OCI-LY3 (cell line): Measurements from ENCODE around the gene ARSG.
"Not testable (repeated sequence)": the region's sequence is repeated elsewhere in the genome, so short reads cannot be mapped to it uniquely, and the experiment has no call there.

Experiments used
- H2AFZ ChIP-seq: fragments of 200-600, 300-600 bp; shearing (Covaris generic); 2 replicates; pipeline ENCODE4 v1.6.0; 2014; ENCODE audit warnings: antibody characterized with exemption, low read depth, low read length
- H3K27ac ChIP-seq: fragments of 200-600, 300-600 bp; sonication (generic); 2 replicates; pipeline ENCODE4 v1.5.1; 2014; ENCODE audit warnings: mild to moderate bottlenecking, low read length, moderate library complexity, mixed read lengths
- H3K27me3 ChIP-seq: fragments of 200-600, 300-600 bp; sonication (generic); 2 replicates; pipeline ENCODE4 v1.6.1; 2014; ENCODE audit warnings: low read depth, low read length, mixed read lengths
- H3K36me3 ChIP-seq: fragments of 200-600, 300-600 bp; sonication (generic); replicated peaks from 2 replicates; pipeline ENCODE3; 2014; ENCODE audit warnings: low read depth, low read length, mixed read lengths
- H3K4me1 ChIP-seq: fragments of 300-600, 200-600 bp; sonication (generic); 2 replicates; pipeline ENCODE4 v1.6.1; 2014; ENCODE audit warnings: low read length, mixed read lengths
- H3K4me2 ChIP-seq: fragments of 200-600, 300-600 bp; sonication (generic); 2 replicates; pipeline ENCODE4 v1.6.1; 2014; ENCODE audit warnings: low read length, mixed read lengths
- H3K4me3 ChIP-seq: fragments of 300-600, 200-600 bp; sonication (generic); 2 replicates; pipeline ENCODE4 v1.5.1; 2014; ENCODE audit warnings: antibody characterized with exemption, mild to moderate bottlenecking, low read length, moderate library complexity
- H3K79me2 ChIP-seq: fragments of 300-600, 200-600 bp; shearing (Covaris generic); 2 replicates; pipeline ENCODE4 v1.6.1; 2014; ENCODE audit warnings: mild to moderate bottlenecking, low read length, mixed read lengths
- H3K9ac ChIP-seq: fragments of 300-600, 200-600 bp; shearing (Covaris generic); 2 replicates; pipeline ENCODE4 v1.6.0; 2014; ENCODE audit warnings: mild to moderate bottlenecking, low read length, moderate library complexity
- H3K9me3 ChIP-seq: fragments of 200-600, 300-600 bp; shearing (Covaris generic); 2 replicates; pipeline ENCODE4 v1.6.1; 2014; ENCODE audit warnings: low read length, mixed read lengths; ENCODE audit not compliant: insufficient read depth
- H4K20me1 ChIP-seq: fragments of 200-600, 300-600 bp; sonication (generic); 2 replicates; pipeline ENCODE4 v1.6.1; 2016; ENCODE audit warnings: low read length, mixed read lengths; ENCODE audit not compliant: insufficient read depth
- EZH2phosphoT487 ChIP-seq: fragments of 200-600 bp; shearing (Covaris generic); IDR thresholded peaks from 2 replicates; pipeline ENCODE4 v1.6.1; 2018; ENCODE audit warnings: antibody characterized with exemption, mixed run types, low read depth
- TF ChIP-seq, protein P1 (sequence below): fragments of 200-600, 300-600 bp; sonication (generic); IDR thresholded peaks from 2 replicates; pipeline ENCODE4 v1.5.1; 2014; ENCODE audit warnings: antibody characterized with exemption, low read length, low read depth

ARSG gene

GRCh38 chr17:68248199-68248825, 43.0 kb upstream of the ARSG start:
- no peaks in the 10 kb centered on the region for H3K27me3 ChIP-seq
- peaks cover 10% of the 10 kb centered on the region for H3K36me3 ChIP-seq
- peak overlapping the region; percentile 97 for H3K4me3 ChIP-seq
- peaks cover 16% of the 10 kb centered on the region for H3K4me1 ChIP-seq
- peaks cover 24% of the 10 kb centered on the region for H3K79me2 ChIP-seq
- TF ChIP-seq, protein P1, sequence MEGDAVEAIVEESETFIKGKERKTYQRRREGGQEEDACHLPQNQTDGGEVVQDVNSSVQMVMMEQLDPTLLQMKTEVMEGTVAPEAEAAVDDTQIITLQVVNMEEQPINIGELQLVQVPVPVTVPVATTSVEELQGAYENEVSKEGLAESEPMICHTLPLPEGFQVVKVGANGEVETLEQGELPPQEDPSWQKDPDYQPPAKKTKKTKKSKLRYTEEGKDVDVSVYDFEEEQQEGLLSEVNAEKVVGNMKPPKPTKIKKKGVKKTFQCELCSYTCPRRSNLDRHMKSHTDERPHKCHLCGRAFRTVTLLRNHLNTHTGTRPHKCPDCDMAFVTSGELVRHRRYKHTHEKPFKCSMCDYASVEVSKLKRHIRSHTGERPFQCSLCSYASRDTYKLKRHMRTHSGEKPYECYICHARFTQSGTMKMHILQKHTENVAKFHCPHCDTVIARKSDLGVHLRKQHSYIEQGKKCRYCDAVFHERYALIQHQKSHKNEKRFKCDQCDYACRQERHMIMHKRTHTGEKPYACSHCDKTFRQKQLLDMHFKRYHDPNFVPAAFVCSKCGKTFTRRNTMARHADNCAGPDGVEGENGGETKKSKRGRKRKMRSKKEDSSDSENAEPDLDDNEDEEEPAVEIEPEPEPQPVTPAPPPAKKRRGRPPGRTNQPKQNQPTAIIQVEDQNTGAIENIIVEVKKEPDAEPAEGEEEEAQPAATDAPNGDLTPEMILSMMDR = no peak
- no peak for TF ChIP-seq EZH2phosphoT487
- peak overlapping the region; percentile 68 for H3K27ac ChIP-seq
- H3K9ac ChIP-seq = peak overlapping the region; percentile 90
- H4K20me1 ChIP-seq = no peaks in the 10 kb centered on the region
- H3K4me2 ChIP-seq = peak overlapping the region; percentile 99
- H2AFZ ChIP-seq = no peak overlapping the region; the same call in 1 of the 2 replicates
- no peaks in the 10 kb centered on the region for H3K9me3 ChIP-seq

DNA sequence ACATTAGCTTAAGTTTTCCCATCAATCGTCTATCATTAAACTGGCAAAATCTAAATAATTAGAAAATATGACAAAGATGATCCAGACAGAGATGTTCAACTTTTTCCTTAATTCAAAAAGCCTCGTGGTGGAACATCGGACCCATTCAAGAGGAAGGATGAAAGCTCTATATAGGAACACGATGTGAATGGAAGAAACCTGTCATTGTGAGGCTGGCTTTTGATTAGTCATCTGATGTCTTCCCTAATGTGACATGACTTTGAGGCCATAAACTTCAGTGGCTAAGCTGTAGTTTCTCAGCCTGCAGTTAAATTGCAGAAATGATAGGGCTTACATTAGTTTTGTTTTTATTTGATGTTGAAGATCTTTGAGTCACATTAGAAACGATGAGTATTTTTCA, 42.4 kb upstream of the ARSG start:
- H3K27ac ChIP-seq = peak overlapping the region; percentile 68
- peak overlapping the region; percentile 97 for H3K4me3 ChIP-seq
- H3K4me2 ChIP-seq = peak overlapping the region; percentile 99

GRCh38 chr17:68249354-68249765, 41.9 kb upstream of the ARSG start:
- H3K4me1 ChIP-seq = peaks cover 16% of the 10 kb centered on the region
- H3K9ac ChIP-seq = no peak overlapping the region; the same call in 1 of the 2 replicates
- H3K36me3 ChIP-seq = peaks cover 15% of the 10 kb centered on the region
- H3K4me3 ChIP-seq = no peak overlapping the region
- no peaks in the 10 kb centered on the region for H4K20me1 ChIP-seq
- H3K9me3 ChIP-seq = no peaks in the 10 kb centered on the region
- TF ChIP-seq, protein P1 = no peak
- TF ChIP-seq EZH2phosphoT487 = no peak
- peaks cover 24% of the 10 kb centered on the region for H3K79me2 ChIP-seq
- 0 out of 2 replicates have a peak overlapping the region, but pooled peaks have one; percentile 99 for H3K4me2 ChIP-seq
- no peaks in the 10 kb centered on the region for H3K27me3 ChIP-seq
- H2AFZ ChIP-seq = no peak overlapping the region
- H3K27ac ChIP-seq = no peak overlapping the region

More for the DNA sequence above, 42.4 kb upstream of the ARSG start:
- no peak overlapping the region for H2AFZ ChIP-seq
- no peaks in the 10 kb centered on the region for H3K9me3 ChIP-seq
- H3K4me1 ChIP-seq = peaks cover 16% of the 10 kb centered on the region
- H3K9ac ChIP-seq = peak overlapping the region; percentile 90
- H4K20me1 ChIP-seq = no peaks in the 10 kb centered on the region
- no peaks in the 10 kb centered on the region for H3K27me3 ChIP-seq
- H3K79me2 ChIP-seq = peaks cover 24% of the 10 kb centered on the region
- peaks cover 10% of the 10 kb centered on the region for H3K36me3 ChIP-seq
- no peak for TF ChIP-seq EZH2phosphoT487
- TF ChIP-seq, protein P1 = no peak

DNA sequence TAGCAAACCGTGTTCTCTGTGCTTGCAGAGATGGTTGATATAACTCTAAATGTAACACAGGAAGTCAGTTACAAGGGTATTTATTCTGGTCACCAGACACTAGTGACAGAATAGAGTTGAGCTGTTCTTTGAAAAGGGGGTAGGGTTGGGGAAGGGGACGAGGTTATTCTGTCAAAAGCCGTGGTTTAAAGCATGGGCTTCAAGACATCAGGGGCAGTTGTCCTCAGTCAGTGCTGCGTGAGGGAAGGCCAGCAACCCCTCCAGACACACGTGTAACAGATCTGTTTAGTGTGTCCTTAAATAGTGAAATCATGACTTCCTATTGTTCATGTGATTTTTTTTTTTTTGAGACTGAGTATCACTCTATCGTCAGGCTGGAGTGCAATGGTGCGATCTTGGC, 37.9 kb upstream of the ARSG start:
- H3K4me1 ChIP-seq = peaks cover 44% of the 10 kb centered on the region
- not testable (repeated sequence) for H3K79me2 ChIP-seq, H3K4me2 ChIP-seq, H4K20me1 ChIP-seq, H3K27me3 ChIP-seq, H2AFZ ChIP-seq, H3K27ac ChIP-seq, H3K9ac ChIP-seq, H3K9me3 ChIP-seq, H3K4me3 ChIP-seq
- H3K36me3 ChIP-seq = peaks cover 36% of the 10 kb centered on the region
